Measurements from ENCODE around the gene CTNND2.

CTNND2 gene

DNA sequence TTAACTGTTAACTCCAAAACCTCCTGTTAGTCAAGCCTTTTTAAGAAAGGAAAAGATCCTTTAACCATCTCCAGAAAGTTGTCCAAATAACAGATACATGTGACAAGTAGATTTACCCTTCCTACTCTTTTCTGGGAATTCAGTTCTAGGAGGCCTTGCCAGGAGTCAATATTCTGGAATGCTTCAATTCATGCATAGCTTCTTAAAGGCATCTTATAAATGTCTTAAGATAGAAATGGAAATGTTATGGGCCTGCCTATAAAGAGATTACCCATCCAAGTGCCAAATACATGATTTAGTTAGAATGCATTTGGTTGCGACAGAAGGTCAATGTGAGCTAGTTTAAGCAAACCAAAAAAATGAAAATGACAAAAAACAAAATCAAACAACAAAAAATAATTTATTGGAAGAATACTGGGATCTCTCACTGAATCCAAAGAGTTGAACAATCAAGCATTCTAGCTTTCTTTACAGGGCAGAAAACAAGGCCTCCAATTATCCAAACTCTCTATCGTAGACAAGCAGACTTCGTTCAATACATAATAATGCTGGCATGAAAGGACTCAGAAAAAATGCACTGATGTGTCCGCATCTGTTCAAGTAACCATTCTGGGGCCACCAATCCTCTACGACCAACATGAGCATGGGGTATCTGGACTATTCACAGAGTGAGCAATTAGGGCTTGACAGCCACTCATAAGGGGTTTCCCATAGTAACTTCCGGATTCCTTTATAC is 188.6 kb downstream of the CTNND2 start:
- Histone ChIP-seq H2AFZ (ENCODE audit: low read length) (no peak overlapping the region), H4K20me1 (ENCODE audit: insufficient read depth, low read length) (no peaks in the 10 kb centered on the region), H3K27ac (ENCODE audit: low read length) (no peak overlapping the region), H3K27me3 (replicated peaks; ENCODE audit: insufficient read depth, low read length) (no peaks in the 10 kb centered on the region), H3K79me2 (ENCODE audit: low read length) (no peaks in the 10 kb centered on the region), H3F3A (ENCODE audit: insufficient read depth, low read length) (no peaks in the 10 kb centered on the region), H3K4me1 (ENCODE audit: low read length) (no peaks in the 10 kb centered on the region), H3K36me3 (replicated peaks; ENCODE audit: insufficient read depth, low read length) (no peaks in the 10 kb centered on the region), H3K9me2 (replicated peaks; ENCODE audit: insufficient read depth, low read length) (no peaks in the 10 kb centered on the region), H3K9ac (ENCODE audit: low read length) (no peak overlapping the region), H3K9me3 (replicated peaks; ENCODE audit: insufficient read depth, low read length) (no peaks in the 10 kb centered on the region), H3K4me3 (ENCODE audit: low read length) (no peak overlapping the region), H3K4me2 (ENCODE audit: low read depth, low read length) (no peak overlapping the region)
- TF ChIP-seq, protein P1, sequence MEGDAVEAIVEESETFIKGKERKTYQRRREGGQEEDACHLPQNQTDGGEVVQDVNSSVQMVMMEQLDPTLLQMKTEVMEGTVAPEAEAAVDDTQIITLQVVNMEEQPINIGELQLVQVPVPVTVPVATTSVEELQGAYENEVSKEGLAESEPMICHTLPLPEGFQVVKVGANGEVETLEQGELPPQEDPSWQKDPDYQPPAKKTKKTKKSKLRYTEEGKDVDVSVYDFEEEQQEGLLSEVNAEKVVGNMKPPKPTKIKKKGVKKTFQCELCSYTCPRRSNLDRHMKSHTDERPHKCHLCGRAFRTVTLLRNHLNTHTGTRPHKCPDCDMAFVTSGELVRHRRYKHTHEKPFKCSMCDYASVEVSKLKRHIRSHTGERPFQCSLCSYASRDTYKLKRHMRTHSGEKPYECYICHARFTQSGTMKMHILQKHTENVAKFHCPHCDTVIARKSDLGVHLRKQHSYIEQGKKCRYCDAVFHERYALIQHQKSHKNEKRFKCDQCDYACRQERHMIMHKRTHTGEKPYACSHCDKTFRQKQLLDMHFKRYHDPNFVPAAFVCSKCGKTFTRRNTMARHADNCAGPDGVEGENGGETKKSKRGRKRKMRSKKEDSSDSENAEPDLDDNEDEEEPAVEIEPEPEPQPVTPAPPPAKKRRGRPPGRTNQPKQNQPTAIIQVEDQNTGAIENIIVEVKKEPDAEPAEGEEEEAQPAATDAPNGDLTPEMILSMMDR (IDR thresholded peaks at IDR 0.05; ENCODE audit: low read length): no peak
- TF ChIP-seq EZH2phosphoT487 (IDR thresholded peaks at IDR 0.05; ENCODE audit: low read length): no peak
- no peak for TF ChIP-seq EZH2 (optimal IDR thresholded peaks at IDR 0.05; ENCODE audit: low read depth, low read length)
- DNase-seq: no peak

DNA sequence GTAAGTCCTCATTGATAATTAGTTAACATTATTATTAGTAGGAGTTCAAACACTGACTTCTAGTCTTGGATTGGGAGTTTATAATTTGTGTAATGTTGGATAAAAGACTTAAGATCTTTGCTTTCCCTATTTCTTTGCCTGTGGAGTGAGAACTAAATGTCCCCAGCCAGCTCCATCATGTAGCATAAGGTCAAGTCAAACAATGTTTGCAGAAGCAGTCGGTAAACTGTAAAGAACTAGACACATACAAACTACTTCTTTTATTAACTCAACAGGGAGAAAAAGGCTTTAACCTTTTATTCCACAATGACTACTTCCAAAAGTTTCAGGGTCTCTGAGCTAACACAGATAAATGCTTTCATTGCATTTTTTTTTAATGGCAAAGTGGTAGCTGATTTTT is 192.3 kb downstream of the CTNND2 start:
- H3K36me3 ChIP-seq (replicated peaks; ENCODE audit: insufficient read depth, low read length): no peaks in the 10 kb centered on the region
- H3K9ac ChIP-seq (ENCODE audit: low read length): no peak overlapping the region
- no peaks in the 10 kb centered on the region for H3F3A ChIP-seq (ENCODE audit: insufficient read depth, low read length)
- no peaks in the 10 kb centered on the region for H4K20me1 ChIP-seq (ENCODE audit: insufficient read depth, low read length)
- no peak for TF ChIP-seq EZH2phosphoT487 (IDR thresholded peaks at IDR 0.05; ENCODE audit: low read length)
- TF ChIP-seq EZH2 (optimal IDR thresholded peaks at IDR 0.05; ENCODE audit: low read depth, low read length): no peak
- TF ChIP-seq, protein P1 (IDR thresholded peaks at IDR 0.05; ENCODE audit: low read length): no peak
- no peaks in the 10 kb centered on the region for H3K9me3 ChIP-seq (replicated peaks; ENCODE audit: insufficient read depth, low read length)
- no peaks in the 10 kb centered on the region for H3K9me2 ChIP-seq (replicated peaks; ENCODE audit: insufficient read depth, low read length)
- no peaks in the 10 kb centered on the region for H3K27me3 ChIP-seq (replicated peaks; ENCODE audit: insufficient read depth, low read length)
- no peak overlapping the region for H3K27ac ChIP-seq (ENCODE audit: low read length)
- H2AFZ ChIP-seq (ENCODE audit: low read length): no peak overlapping the region
- no peaks in the 10 kb centered on the region for H3K4me1 ChIP-seq (ENCODE audit: low read length)
- no peak overlapping the region for H3K4me2 ChIP-seq (ENCODE audit: low read depth, low read length)
- no peak for DNase-seq
- no peaks in the 10 kb centered on the region for H3K79me2 ChIP-seq (ENCODE audit: low read length)
- no peak overlapping the region for H3K4me3 ChIP-seq (ENCODE audit: low read length)

DNA sequence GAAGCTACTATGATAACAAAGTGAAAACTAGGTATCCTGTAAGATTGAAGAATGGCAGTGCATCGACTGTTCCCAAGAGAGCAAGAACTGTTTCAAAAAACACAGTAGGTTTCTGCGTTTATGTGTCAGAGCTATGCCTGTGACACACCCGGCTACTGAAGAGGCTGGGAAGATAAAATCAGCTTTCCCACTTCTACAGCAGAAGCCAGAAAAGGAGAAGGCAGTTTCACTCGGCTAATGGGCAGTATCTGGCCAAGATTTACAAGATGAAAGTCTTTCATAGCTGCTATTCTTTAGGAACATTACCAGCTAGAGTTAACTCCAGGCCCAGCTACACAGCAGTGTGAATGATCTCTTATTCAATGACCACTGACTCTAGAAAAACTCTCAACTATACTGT is 195.2 kb downstream of the CTNND2 start:
- Histone ChIP-seq H3K9ac (ENCODE audit: low read length) (no peak overlapping the region), H3F3A (ENCODE audit: insufficient read depth, low read length) (no peaks in the 10 kb centered on the region), H3K9me2 (replicated peaks; ENCODE audit: insufficient read depth, low read length) (no peaks in the 10 kb centered on the region), H3K4me3 (ENCODE audit: low read length) (no peak overlapping the region), H3K4me2 (ENCODE audit: low read depth, low read length) (no peak overlapping the region), H3K9me3 (replicated peaks; ENCODE audit: insufficient read depth, low read length) (no peaks in the 10 kb centered on the region), H2AFZ (ENCODE audit: low read length) (no peak overlapping the region), H3K36me3 (replicated peaks; ENCODE audit: insufficient read depth, low read length) (no peaks in the 10 kb centered on the region), H4K20me1 (ENCODE audit: insufficient read depth, low read length) (no peaks in the 10 kb centered on the region), H3K27ac (ENCODE audit: low read length) (no peak overlapping the region), H3K27me3 (replicated peaks; ENCODE audit: insufficient read depth, low read length) (no peaks in the 10 kb centered on the region), H3K4me1 (ENCODE audit: low read length) (no peaks in the 10 kb centered on the region), H3K79me2 (ENCODE audit: low read length) (no peaks in the 10 kb centered on the region)
- no peak for DNase-seq
- no peak for TF ChIP-seq EZH2phosphoT487 (IDR thresholded peaks at IDR 0.05; ENCODE audit: low read length)
- TF ChIP-seq, protein P1 (IDR thresholded peaks at IDR 0.05; ENCODE audit: low read length): no peak
- no peak for TF ChIP-seq EZH2 (optimal IDR thresholded peaks at IDR 0.05; ENCODE audit: low read depth, low read length)
